Upper lobe of right lung (tissue), 1 donor: ENCODE results near the gene TMEM150B. TPM values are rescaled to one million over a fixed set of nuclear protein-coding genes. Genes with fewer than 3 reads are reported as not detected.

ENCODE experiments used
- ATAC-seq: fragments of 200-7000 bp; cut with Tn5 transposase; one replicate; pipeline ENCODE4 v1.9.1; 2020; ENCODE audit warnings: mild to moderate bottlenecking, moderate library complexity
- DNase-seq: peaks from one replicate; pipeline ENCODE4 v3.0.0-alpha.2; 2020
- H3K27ac ChIP-seq: fragments of 200-600 bp; one replicate; pipeline ENCODE4 v1.8.0; 2022
- H3K27me3 ChIP-seq: fragments of 200-600 bp; one replicate; pipeline ENCODE4 v1.8.0; 2022; ENCODE audit warnings: mild to moderate bottlenecking
- H3K36me3 ChIP-seq: fragments of 200-600 bp; one replicate; pipeline ENCODE4 v1.8.0; 2022
- H3K4me1 ChIP-seq: fragments of 200-600 bp; one replicate; pipeline ENCODE4 v1.8.0; 2022
- H3K4me3 ChIP-seq: fragments of 200-600 bp; one replicate; pipeline ENCODE4 v1.8.0; 2022; ENCODE audit warnings: mild to moderate bottlenecking
- H3K9me3 ChIP-seq: fragments of 200-600 bp; one replicate; pipeline ENCODE4 v1.8.0; 2022
- intact Hi-C: fragments of 100-400 bp; cut with DNase I; formaldehyde crosslinking; loops from one replicate; pipeline ENCODE4 v1.11.0; 2022
- total RNA-seq: library from RNA; stranded (reverse); fragmentation: NEBNext Ultra II Directional; extraction: Animal tissue kit (Norgen Biotek cat#: 25700); gene quantifications from one replicate; pipeline ENCODE4 v1.2.1, GENCODE V29; 2021
- TF ChIP-seq, protein P1 (sequence below): fragments of 200-600 bp; IDR thresholded peaks from one replicate; pipeline ENCODE4 v1.8.0; 2022; ENCODE audit warnings: antibody characterized with exemption
- donor health status: DM: no; HTN: yes; CAD: no; lungs with severe emphysema.

TMEM150B gene
- total RNA-seq, 1 donor from 2014 or later = 23.9 TPM

DNA sequence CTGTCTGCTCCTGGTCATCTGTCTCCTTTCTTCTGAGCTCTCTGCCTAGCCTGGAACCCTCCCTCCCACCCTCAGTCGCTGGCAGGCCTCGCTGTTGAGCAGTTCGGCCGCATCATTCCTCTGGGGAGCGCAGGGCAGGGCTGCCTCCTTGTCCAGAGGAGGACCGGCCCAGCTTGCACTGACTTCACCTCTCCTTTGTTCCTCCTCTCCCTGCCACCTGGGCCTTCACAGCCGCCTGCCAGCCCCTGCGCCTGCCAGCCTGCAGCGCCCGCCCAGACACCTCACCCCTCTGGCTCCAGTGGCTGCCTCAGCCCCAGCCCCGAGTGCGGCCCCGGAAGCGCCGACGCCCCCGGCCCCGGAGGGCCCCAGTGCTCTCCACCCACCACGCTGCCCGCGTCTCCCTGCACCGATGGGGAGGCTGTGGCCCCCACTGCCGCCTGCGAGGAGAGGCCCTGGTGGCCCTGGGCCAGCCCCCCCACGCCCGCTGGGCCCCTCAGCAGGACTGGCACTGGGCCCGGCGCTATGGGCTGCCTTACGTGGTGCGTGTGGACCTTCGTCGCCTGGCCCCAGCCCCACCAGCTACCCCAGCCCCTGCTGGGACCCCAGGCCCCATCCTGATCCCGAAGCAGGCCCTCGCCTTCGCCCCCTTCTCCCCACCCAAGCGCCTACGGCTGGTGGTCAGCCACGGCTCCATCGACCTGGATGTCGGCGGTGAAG lies 21.7 kb upstream of the TMEM150B start:
- H3K4me1 ChIP-seq = no peaks in the 10 kb centered on the region
- no peak overlapping the region for H3K4me3 ChIP-seq
- H3K27ac ChIP-seq = no peak overlapping the region
- intact Hi-C loops = no loop called here
- no peaks in the 10 kb centered on the region for H3K9me3 ChIP-seq
- TF ChIP-seq, protein P1, sequence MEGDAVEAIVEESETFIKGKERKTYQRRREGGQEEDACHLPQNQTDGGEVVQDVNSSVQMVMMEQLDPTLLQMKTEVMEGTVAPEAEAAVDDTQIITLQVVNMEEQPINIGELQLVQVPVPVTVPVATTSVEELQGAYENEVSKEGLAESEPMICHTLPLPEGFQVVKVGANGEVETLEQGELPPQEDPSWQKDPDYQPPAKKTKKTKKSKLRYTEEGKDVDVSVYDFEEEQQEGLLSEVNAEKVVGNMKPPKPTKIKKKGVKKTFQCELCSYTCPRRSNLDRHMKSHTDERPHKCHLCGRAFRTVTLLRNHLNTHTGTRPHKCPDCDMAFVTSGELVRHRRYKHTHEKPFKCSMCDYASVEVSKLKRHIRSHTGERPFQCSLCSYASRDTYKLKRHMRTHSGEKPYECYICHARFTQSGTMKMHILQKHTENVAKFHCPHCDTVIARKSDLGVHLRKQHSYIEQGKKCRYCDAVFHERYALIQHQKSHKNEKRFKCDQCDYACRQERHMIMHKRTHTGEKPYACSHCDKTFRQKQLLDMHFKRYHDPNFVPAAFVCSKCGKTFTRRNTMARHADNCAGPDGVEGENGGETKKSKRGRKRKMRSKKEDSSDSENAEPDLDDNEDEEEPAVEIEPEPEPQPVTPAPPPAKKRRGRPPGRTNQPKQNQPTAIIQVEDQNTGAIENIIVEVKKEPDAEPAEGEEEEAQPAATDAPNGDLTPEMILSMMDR = no peak
- no peak for ATAC-seq
- no peak for DNase-seq
- peaks cover 14% of the 10 kb centered on the region for H3K27me3 ChIP-seq
- peaks cover 6% of the 10 kb centered on the region for H3K36me3 ChIP-seq

DNA sequence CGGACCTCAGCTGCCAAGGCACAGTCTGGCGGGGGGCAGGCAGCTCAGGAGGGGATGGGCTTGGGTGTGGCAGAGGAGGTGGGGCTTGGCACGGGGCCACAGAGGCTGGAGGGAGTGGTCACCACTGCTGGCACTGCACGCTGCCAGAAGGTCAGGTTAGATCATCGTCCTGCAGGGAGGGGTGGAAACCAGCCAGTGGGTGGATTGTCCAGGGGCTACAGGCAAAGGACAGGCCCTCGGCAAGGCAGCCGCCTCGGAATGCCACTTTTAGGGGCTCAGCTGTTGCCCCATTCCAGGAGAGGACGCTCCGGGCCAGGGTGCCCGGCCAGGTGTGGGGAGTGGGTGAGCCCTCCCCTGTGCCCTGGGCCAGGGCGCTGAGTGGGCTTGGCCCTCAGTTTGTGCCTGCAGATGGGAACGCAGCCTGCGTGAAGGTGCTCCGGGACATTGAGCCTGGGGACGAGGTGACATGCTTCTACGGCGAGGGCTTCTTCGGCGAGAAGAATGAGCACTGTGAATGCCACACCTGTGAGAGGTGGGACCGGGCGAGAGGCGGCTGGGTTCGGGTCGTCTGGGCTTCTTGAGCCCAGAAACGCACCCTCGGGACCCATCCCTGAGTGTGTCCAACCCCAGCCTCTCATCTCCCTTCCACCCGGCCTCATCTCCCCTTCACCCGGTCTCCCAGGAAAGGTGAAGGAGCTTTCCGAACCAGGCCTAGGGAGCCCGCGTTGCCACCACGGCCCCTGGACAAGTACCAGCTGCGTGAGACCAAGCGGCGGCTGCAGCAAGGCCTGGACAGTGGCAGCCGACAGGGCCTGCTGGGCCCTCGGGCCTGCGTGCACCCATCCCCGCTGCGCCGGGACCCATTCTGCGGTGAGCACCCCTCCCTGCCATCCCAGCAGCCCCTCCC lies 20.9 kb upstream of the TMEM150B start:
- H3K9me3 ChIP-seq = no peaks in the 10 kb centered on the region
- H3K4me1 ChIP-seq = no peaks in the 10 kb centered on the region
- peaks cover 7% of the 10 kb centered on the region for H3K27me3 ChIP-seq
- H3K4me3 ChIP-seq = no peak overlapping the region
- TF ChIP-seq, protein P1 = no peak
- no peak for ATAC-seq
- intact Hi-C loops = no loop called here
- no peak overlapping the region for H3K27ac ChIP-seq
- DNase-seq = no peak
- H3K36me3 ChIP-seq = peaks cover 6% of the 10 kb centered on the region

DNA sequence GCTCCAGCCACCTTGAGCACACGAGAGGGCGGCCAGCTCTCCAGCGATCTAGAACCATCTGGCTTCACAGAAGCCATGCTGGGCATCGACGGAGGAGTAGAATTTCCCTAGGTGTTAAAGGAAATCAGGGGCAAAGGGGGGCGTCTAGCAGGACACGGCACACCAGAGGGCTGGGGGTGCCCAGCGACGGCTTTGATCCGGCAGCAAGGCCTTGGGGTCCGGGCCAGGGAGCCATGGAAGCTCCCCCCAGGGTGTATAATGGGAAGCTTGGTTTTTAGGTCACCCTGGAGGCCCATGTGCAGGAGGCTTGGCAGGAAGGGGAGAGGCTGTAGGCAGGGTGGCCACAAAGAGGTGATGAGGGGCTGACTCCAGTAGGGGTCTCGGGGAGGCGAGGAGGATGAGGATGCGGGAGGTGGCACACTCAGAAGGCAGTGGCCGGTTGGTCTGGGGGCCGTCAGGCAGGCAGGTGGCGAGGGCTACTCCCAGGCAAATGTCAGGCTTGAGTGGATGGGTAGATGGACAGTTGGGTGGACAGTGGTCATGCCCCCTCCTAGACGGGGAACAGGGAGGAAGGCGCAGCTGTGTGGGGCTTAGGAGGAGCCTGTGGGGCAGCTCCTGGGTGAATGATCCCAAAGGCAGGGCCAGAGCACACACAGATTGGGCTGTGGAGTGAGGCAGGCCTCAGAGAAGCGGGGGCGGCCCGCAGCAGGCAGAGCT lies 20.1 kb upstream of the TMEM150B start:
- DNase-seq (no peak), ATAC-seq (no peak)
- H3K9me3 ChIP-seq = no peaks in the 10 kb centered on the region
- H3K27me3 ChIP-seq = no peaks in the 10 kb centered on the region
- H3K4me3 ChIP-seq = no peak overlapping the region
- intact Hi-C loops = no loop called here
- TF ChIP-seq, protein P1 = no peak
- peaks cover 4% of the 10 kb centered on the region for H3K4me1 ChIP-seq
- H3K27ac ChIP-seq = no peak overlapping the region
- peaks cover 6% of the 10 kb centered on the region for H3K36me3 ChIP-seq

DNA sequence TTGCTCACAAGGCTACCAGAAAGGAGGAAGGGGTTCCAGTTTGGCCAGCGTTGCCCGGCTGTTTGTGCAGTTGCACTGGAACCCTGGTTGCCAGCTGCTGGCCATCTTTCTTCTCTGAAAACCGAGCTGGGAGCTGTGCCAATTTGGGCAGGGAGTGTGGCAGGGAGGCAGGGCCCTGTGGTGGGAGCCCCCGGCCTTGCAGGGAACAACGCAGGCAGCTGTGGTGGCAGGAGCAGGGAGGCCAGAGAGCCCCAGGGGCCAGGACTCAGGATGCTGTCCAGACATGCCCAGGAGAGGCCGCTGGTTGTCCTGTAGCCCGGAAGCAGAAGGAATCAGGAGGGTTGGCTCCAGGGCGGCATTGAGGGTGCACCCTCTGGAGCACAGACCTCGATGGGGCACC lies 19.3 kb upstream of the TMEM150B start:
- Histone ChIP-seq H3K4me3 (no peak overlapping the region), H3K27ac (no peak overlapping the region), H3K27me3 (no peaks in the 10 kb centered on the region), H3K9me3 (no peaks in the 10 kb centered on the region), H3K4me1 (peaks cover 5% of the 10 kb centered on the region), H3K36me3 (peaks cover 6% of the 10 kb centered on the region)
- intact Hi-C loops = no loop called here
- DNase-seq = no peak
- TF ChIP-seq, protein P1 = no peak
- no peak for ATAC-seq

DNA sequence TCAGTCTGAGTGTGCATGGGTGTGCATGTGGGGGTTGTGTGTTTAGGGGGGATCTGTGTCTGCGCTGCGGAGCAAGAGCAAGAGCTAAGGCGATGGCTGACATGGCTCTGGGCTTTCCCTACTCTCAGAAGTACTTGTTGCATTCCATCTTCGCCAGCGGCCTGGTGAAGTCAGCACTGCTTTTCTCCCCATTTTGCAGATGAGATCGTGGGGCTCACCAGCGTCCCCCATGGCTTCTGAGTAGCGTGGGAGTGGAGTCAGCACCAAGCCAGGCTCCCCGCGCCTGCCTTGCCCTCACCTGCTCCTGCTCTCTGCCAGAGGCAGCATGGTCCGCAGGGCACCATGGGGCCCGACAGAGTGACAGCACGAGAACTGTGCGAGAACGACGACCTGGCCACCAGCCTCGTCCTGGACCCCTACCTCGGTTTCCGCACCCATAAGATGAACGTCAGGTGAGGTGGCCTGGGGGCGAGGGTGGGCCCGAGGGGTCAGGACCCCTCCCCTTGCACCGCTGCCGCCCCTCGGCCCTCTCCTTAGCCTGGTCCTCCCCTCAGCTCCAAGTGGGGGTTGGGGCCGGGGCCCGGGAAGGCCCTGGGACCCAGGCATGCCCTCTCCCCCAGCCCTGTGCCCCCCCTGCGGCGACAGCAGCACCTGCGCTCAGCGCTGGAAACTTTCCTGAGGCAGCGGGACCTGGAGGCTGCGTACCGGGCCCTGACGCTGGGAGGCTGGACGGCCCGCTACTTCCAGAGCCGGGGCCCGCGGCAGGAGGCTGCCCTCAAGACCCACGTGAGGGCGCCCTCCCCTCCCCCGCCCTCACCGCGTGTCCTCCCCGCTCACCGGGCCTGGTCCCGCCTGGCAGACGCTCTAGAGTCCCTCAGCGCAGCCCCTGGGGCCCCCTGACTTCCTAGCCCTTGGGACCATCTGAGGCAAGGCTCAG lies 16.7 kb upstream of the TMEM150B start:
- Histone ChIP-seq H3K27ac (no peak overlapping the region), H3K9me3 (no peaks in the 10 kb centered on the region), H3K4me3 (no peak overlapping the region), H3K27me3 (no peaks in the 10 kb centered on the region), H3K36me3 (peaks cover 6% of the 10 kb centered on the region), H3K4me1 (peaks cover 9% of the 10 kb centered on the region)
- no peak for DNase-seq
- intact Hi-C loops = no loop called here
- TF ChIP-seq, protein P1 = no peak
- no peak for ATAC-seq
